Measurements from ENCODE around the gene PEMT. TPM values are rescaled to one million over a fixed set of nuclear protein-coding genes. Genes with fewer than 3 reads are reported as not detected.

PEMT gene
- total RNA-seq, 1 experiment from 2014 or later, result 53.1 TPM

- TF ChIP-seq, protein P1, sequence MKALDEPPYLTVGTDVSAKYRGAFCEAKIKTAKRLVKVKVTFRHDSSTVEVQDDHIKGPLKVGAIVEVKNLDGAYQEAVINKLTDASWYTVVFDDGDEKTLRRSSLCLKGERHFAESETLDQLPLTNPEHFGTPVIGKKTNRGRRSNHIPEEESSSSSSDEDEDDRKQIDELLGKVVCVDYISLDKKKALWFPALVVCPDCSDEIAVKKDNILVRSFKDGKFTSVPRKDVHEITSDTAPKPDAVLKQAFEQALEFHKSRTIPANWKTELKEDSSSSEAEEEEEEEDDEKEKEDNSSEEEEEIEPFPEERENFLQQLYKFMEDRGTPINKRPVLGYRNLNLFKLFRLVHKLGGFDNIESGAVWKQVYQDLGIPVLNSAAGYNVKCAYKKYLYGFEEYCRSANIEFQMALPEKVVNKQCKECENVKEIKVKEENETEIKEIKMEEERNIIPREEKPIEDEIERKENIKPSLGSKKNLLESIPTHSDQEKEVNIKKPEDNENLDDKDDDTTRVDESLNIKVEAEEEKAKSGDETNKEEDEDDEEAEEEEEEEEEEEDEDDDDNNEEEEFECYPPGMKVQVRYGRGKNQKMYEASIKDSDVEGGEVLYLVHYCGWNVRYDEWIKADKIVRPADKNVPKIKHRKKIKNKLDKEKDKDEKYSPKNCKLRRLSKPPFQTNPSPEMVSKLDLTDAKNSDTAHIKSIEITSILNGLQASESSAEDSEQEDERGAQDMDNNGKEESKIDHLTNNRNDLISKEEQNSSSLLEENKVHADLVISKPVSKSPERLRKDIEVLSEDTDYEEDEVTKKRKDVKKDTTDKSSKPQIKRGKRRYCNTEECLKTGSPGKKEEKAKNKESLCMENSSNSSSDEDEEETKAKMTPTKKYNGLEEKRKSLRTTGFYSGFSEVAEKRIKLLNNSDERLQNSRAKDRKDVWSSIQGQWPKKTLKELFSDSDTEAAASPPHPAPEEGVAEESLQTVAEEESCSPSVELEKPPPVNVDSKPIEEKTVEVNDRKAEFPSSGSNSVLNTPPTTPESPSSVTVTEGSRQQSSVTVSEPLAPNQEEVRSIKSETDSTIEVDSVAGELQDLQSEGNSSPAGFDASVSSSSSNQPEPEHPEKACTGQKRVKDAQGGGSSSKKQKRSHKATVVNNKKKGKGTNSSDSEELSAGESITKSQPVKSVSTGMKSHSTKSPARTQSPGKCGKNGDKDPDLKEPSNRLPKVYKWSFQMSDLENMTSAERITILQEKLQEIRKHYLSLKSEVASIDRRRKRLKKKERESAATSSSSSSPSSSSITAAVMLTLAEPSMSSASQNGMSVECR (CRISPR knock-in tag; IDR thresholded peaks at IDR 0.05; ENCODE audit: borderline replicate concordance), result 0 out of 2 replicates have a peak, but pooled peaks have one; percentile 28
- 0 out of 2 replicates have a peak, but pooled peaks have one; percentile 2 for TF ChIP-seq ZNF121 (CRISPR knock-in tag; IDR thresholded peaks at IDR 0.05)
- TF ChIP-seq SP1 (CRISPR knock-in tag; conservative IDR thresholded peaks at IDR 0.05), result peak; percentile 13; the same call in 1 of the 2 replicates
- TF ChIP-seq MAX (CRISPR knock-in tag; IDR thresholded peaks at IDR 0.05), result peak; percentile 68
- TF ChIP-seq, protein P2, sequence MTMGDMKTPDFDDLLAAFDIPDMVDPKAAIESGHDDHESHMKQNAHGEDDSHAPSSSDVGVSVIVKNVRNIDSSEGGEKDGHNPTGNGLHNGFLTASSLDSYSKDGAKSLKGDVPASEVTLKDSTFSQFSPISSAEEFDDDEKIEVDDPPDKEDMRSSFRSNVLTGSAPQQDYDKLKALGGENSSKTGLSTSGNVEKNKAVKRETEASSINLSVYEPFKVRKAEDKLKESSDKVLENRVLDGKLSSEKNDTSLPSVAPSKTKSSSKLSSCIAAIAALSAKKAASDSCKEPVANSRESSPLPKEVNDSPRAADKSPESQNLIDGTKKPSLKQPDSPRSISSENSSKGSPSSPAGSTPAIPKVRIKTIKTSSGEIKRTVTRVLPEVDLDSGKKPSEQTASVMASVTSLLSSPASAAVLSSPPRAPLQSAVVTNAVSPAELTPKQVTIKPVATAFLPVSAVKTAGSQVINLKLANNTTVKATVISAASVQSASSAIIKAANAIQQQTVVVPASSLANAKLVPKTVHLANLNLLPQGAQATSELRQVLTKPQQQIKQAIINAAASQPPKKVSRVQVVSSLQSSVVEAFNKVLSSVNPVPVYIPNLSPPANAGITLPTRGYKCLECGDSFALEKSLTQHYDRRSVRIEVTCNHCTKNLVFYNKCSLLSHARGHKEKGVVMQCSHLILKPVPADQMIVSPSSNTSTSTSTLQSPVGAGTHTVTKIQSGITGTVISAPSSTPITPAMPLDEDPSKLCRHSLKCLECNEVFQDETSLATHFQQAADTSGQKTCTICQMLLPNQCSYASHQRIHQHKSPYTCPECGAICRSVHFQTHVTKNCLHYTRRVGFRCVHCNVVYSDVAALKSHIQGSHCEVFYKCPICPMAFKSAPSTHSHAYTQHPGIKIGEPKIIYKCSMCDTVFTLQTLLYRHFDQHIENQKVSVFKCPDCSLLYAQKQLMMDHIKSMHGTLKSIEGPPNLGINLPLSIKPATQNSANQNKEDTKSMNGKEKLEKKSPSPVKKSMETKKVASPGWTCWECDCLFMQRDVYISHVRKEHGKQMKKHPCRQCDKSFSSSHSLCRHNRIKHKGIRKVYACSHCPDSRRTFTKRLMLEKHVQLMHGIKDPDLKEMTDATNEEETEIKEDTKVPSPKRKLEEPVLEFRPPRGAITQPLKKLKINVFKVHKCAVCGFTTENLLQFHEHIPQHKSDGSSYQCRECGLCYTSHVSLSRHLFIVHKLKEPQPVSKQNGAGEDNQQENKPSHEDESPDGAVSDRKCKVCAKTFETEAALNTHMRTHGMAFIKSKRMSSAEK (CRISPR knock-in tag; IDR thresholded peaks at IDR 0.05; ENCODE audit: borderline replicate concordance), result no peak
- TF ChIP-seq ERG (CRISPR knock-in tag; IDR thresholded peaks at IDR 0.05), result no peak
- TF ChIP-seq IRF2 (CRISPR knock-in tag; IDR thresholded peaks at IDR 0.05; ENCODE audit: borderline replicate concordance, low read depth), result no peak
- TF ChIP-seq FOXP1 (CRISPR knock-in tag; IDR thresholded peaks at IDR 0.05; ENCODE audit: borderline replicate concordance), result 0 out of 2 replicates have a peak, but pooled peaks have one; percentile 18
Observed at GRCh38 chr17:17626151-17626805, 34.8 kb upstream of the PEMT start (continued).

DNA sequence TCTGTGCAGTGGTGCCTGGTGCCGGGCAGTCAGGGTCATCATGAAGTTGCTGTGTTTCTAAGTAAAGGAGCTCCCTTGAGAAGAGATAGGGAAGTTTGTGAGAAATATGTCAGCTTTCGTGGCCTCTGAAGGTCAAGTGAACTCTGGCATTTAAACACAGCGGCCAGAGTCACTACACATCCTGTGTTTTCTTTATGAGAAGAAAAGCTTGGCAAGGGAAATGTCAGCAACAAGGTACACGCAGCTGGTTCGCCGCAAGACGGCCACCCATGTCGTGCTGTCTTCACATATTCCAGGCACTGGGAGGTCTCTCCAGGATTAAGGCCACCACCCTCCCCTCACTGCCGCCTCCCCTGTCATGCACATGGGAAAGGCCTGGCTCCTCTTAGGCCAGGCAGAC, 33.2 kb upstream of the PEMT start:
- POLR2A ChIA-PET, result no interaction called here
- CTCF ChIA-PET, result interaction anchor here (1.3 kb wide), 1 partner anchor 11 kb away, joined by 5 read pairs; no protein-coding TSS in a partner anchor
- no peak for DNase-seq (ENCODE audit: low spot score)
- Mint-ChIP-seq H3K9me3 (no peaks in the 10 kb centered on the region), H3K36me3 (no peaks in the 10 kb centered on the region), H3K4me1 (peaks cover 35% of the 10 kb centered on the region), H3K27me3 (ENCODE audit: low read depth) (no peaks in the 10 kb centered on the region), H3K4me3 (no peak overlapping the region), H3K27ac (no peak overlapping the region)
- no peak for ATAC-seq
- TF ChIP-seq, protein P3, sequence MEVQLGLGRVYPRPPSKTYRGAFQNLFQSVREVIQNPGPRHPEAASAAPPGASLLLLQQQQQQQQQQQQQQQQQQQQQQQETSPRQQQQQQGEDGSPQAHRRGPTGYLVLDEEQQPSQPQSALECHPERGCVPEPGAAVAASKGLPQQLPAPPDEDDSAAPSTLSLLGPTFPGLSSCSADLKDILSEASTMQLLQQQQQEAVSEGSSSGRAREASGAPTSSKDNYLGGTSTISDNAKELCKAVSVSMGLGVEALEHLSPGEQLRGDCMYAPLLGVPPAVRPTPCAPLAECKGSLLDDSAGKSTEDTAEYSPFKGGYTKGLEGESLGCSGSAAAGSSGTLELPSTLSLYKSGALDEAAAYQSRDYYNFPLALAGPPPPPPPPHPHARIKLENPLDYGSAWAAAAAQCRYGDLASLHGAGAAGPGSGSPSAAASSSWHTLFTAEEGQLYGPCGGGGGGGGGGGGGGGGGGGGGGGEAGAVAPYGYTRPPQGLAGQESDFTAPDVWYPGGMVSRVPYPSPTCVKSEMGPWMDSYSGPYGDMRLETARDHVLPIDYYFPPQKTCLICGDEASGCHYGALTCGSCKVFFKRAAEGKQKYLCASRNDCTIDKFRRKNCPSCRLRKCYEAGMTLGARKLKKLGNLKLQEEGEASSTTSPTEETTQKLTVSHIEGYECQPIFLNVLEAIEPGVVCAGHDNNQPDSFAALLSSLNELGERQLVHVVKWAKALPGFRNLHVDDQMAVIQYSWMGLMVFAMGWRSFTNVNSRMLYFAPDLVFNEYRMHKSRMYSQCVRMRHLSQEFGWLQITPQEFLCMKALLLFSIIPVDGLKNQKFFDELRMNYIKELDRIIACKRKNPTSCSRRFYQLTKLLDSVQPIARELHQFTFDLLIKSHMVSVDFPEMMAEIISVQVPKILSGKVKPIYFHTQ (CRISPR knock-in tag; IDR thresholded peaks at IDR 0.05), result no peak
- TF ChIP-seq, protein P4, sequence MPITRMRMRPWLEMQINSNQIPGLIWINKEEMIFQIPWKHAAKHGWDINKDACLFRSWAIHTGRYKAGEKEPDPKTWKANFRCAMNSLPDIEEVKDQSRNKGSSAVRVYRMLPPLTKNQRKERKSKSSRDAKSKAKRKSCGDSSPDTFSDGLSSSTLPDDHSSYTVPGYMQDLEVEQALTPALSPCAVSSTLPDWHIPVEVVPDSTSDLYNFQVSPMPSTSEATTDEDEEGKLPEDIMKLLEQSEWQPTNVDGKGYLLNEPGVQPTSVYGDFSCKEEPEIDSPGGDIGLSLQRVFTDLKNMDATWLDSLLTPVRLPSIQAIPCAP (CRISPR knock-in tag; IDR thresholded peaks at IDR 0.05), result no peak
- TF ChIP-seq HMGA2 (CRISPR knock-in tag; IDR thresholded peaks at IDR 0.05), result no peak
- TF ChIP-seq, protein P5, sequence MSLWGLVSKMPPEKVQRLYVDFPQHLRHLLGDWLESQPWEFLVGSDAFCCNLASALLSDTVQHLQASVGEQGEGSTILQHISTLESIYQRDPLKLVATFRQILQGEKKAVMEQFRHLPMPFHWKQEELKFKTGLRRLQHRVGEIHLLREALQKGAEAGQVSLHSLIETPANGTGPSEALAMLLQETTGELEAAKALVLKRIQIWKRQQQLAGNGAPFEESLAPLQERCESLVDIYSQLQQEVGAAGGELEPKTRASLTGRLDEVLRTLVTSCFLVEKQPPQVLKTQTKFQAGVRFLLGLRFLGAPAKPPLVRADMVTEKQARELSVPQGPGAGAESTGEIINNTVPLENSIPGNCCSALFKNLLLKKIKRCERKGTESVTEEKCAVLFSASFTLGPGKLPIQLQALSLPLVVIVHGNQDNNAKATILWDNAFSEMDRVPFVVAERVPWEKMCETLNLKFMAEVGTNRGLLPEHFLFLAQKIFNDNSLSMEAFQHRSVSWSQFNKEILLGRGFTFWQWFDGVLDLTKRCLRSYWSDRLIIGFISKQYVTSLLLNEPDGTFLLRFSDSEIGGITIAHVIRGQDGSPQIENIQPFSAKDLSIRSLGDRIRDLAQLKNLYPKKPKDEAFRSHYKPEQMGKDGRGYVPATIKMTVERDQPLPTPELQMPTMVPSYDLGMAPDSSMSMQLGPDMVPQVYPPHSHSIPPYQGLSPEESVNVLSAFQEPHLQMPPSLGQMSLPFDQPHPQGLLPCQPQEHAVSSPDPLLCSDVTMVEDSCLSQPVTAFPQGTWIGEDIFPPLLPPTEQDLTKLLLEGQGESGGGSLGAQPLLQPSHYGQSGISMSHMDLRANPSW (CRISPR knock-in tag; conservative IDR thresholded peaks at IDR 0.05; ENCODE audit: low read depth), result no peak
- TF ChIP-seq, protein P6, sequence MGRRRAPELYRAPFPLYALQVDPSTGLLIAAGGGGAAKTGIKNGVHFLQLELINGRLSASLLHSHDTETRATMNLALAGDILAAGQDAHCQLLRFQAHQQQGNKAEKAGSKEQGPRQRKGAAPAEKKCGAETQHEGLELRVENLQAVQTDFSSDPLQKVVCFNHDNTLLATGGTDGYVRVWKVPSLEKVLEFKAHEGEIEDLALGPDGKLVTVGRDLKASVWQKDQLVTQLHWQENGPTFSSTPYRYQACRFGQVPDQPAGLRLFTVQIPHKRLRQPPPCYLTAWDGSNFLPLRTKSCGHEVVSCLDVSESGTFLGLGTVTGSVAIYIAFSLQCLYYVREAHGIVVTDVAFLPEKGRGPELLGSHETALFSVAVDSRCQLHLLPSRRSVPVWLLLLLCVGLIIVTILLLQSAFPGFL (CRISPR knock-in tag; IDR thresholded peaks at IDR 0.05; ENCODE audit: borderline replicate concordance), result no peak
- TF ChIP-seq ATF3 (CRISPR knock-in tag; conservative IDR thresholded peaks at IDR 0.05), result no peak
- no peak for TF ChIP-seq ZNF263 (CRISPR knock-in tag; IDR thresholded peaks at IDR 0.05; ENCODE audit: low read depth)

All from WTC11 (cell line).